ENCODE results near the gene CILP. TPM values are rescaled to one million over a fixed set of nuclear protein-coding genes. Genes with fewer than 3 reads are reported as not detected.

The CILP gene
- total and polyA plus RNA-seq, 2 of the 13 experiments (the other 11 are each of a cell fraction or from before 2014, with no cell fraction given), result 0.03 TPM; not detected in 1

- no peak for TF ChIP-seq SMAD1 (CRISPR knock-in tag; IDR thresholded peaks at IDR 0.05; ENCODE audit: borderline replicate concordance, low read depth)
- no peak for TF ChIP-seq ZNF335 (CRISPR knock-in tag; IDR thresholded peaks at IDR 0.05)
- no peak for TF ChIP-seq ZNF3 (CRISPR knock-in tag; IDR thresholded peaks at IDR 0.05)
- no peak for TF ChIP-seq ZNF30 (CRISPR knock-in tag; IDR thresholded peaks at IDR 0.05)
- no peak for TF ChIP-seq NFE2L1 (CRISPR knock-in tag; IDR thresholded peaks at IDR 0.05; ENCODE audit: borderline replicate concordance)
- no peak for TF ChIP-seq ZSCAN9 (CRISPR knock-in tag; IDR thresholded peaks at IDR 0.05; ENCODE audit: borderline replicate concordance)
- no peak for TF ChIP-seq ZNF784 (CRISPR knock-in tag; IDR thresholded peaks at IDR 0.05; ENCODE audit: borderline replicate concordance)
- TF ChIP-seq, protein P1, sequence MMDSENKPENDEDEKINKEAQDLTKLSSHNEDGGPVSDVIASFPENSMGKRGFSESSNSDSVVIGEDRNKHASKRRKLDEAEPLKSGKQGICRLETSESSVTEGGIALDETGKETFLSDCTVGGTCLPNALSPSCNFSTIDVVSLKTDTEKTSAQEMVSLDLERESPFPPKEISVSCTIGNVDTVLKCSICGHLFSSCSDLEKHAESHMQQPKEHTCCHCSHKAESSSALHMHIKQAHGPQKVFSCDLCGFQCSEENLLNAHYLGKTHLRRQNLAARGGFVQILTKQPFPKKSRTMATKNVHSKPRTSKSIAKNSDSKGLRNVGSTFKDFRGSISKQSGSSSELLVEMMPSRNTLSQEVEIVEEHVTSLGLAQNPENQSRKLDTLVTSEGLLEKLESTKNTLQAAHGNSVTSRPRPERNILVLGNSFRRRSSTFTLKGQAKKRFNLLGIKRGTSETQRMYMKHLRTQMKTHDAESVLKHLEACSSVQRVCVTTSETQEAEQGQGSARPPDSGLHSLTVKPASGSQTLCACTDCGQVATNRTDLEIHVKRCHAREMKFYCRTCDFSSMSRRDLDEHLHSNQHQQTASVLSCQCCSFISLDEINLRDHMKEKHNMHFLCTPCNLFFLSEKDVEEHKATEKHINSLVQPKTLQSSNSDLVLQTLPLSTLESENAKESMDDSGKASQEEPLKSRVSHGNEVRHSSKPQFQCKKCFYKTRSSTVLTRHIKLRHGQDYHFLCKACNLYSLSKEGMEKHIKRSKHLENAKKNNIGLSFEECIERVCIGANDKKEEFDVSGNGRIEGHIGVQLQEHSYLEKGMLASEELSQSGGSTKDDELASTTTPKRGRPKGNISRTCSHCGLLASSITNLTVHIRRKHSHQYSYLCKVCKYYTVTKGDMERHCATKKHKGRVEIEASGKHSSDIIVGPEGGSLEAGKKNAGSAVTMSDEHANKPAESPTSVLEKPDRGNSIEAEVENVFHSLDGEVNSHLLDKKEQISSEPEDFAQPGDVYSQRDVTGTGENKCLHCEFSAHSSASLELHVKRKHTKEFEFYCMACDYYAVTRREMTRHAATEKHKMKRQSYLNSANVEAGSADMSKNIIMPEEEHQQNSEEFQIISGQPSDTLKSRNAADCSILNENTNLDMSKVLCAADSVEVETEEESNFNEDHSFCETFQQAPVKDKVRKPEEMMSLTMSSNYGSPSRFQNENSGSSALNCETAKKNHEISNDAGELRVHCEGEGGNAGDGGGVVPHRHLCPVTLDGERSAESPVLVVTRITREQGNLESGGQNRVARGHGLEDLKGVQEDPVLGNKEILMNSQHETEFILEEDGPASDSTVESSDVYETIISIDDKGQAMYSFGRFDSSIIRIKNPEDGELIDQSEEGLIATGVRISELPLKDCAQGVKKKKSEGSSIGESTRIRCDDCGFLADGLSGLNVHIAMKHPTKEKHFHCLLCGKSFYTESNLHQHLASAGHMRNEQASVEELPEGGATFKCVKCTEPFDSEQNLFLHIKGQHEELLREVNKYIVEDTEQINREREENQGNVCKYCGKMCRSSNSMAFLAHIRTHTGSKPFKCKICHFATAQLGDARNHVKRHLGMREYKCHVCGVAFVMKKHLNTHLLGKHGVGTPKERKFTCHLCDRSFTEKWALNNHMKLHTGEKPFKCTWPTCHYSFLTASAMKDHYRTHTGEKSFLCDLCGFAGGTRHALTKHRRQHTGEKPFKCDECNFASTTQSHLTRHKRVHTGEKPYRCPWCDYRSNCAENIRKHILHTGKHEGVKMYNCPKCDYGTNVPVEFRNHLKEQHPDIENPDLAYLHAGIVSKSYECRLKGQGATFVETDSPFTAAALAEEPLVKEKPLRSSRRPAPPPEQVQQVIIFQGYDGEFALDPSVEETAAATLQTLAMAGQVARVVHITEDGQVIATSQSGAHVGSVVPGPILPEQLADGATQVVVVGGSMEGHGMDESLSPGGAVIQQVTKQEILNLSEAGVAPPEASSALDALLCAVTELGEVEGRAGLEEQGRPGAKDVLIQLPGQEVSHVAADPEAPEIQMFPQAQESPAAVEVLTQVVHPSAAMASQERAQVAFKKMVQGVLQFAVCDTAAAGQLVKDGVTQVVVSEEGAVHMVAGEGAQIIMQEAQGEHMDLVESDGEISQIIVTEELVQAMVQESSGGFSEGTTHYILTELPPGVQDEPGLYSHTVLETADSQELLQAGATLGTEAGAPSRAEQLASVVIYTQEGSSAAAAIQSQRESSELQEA (CRISPR knock-in tag; IDR thresholded peaks at IDR 0.05; ENCODE audit: not compliant biosample characterization), result no peak
- TF ChIP-seq TFDP1 (CRISPR knock-in tag; IDR thresholded peaks at IDR 0.05; ENCODE audit: borderline replicate concordance), result no peak
- no peak for TF ChIP-seq RORA (CRISPR knock-in tag; IDR thresholded peaks at IDR 0.05)
- no peak for TF ChIP-seq GATA4 (IDR thresholded peaks at IDR 0.05; ENCODE audit: borderline replicate concordance, low read depth)
- TF ChIP-seq ATM (IDR thresholded peaks at IDR 0.05; ENCODE audit: borderline replicate concordance), result no peak
- TF ChIP-seq JDP2 (CRISPR knock-in tag; IDR thresholded peaks at IDR 0.05; ENCODE audit: borderline replicate concordance), result no peak
- no peak for TF ChIP-seq PREB (CRISPR knock-in tag; IDR thresholded peaks at IDR 0.05)
- no peak for TF ChIP-seq FOXA1 (IDR thresholded peaks at IDR 0.05)
- no peak for TF ChIP-seq FOXA1 (CRISPR knock-in tag; IDR thresholded peaks at IDR 0.05)
- Histone ChIP-seq H3K79me2 (ENCODE audit: insufficient read depth, low read length) (no peaks in the 10 kb centered on the region), H4K20me1 (ENCODE audit: insufficient read depth, low read length) (no peaks in the 10 kb centered on the region), H3K9ac (ENCODE audit: insufficient read depth, low read depth, low read length) (no peak overlapping the region), H2AFZ (ENCODE audit: low read length) (no peak overlapping the region), H3K9me3 (ENCODE audit: low read length) (no peaks in the 10 kb centered on the region), H3K36me3 (replicated peaks in 1 of 2; ENCODE audit: control insufficient read depth in 1 of 2, insufficient read depth in 2 of 2, low read length in 2 of 2) (no peaks in the 10 kb centered on the region), H3K4me1 (ENCODE audit: insufficient read depth, low read length) (peaks cover 6% of the 10 kb centered on the region; the same call in 1 of the 2 replicates), H3K4me3 (replicated peaks in 1 of 3; ENCODE audit: insufficient read depth in 1 of 3, low read depth in 2 of 3, low read length in 3 of 3) (no peak overlapping the region), H3K27ac (ENCODE audit: extremely low read length, insufficient read depth, low read length) (no peak overlapping the region), H3K27me3 (ENCODE audit: control insufficient read depth in 1 of 2, insufficient read depth in 2 of 2, low read length in 2 of 2) (peaks cover 2 to 3% of the 10 kb centered on the region in 2 experiments; a peak in 3 of 5 replicates), H3K4me2 (ENCODE audit: low read depth, low read length) (no peak overlapping the region)
- intact Hi-C loops (cut with micrococcal nuclease; ENCODE audit: unreplicated experiment), result no loop called here
- ATAC-seq (no peak), DNase-seq (ENCODE audit: low spot score) (no peak), FAIRE-seq (no peak)
- in situ Hi-C loops (cut with HindIII; ENCODE audit: extremely low pct_ligation_motif_present, low pct_unique_long_range_greater_than_20kb), result loop anchor here (5.0 kb wide), 1 partner anchor 75 kb away; no protein-coding TSS in a partner anchor
- ChIA-PET CTCF (ENCODE audit: low intra/inter-chr PET ratio, low total read pairs) (no interaction called here), POLR2A (no interaction called here)
- BruUV-seq (replicated peaks), result no TSS peak
- WGBS (ENCODE audit: low lambda C conversion rate), result 62% methylated on average over 8 of the region's 8 CpGs
Measured at GRCh38 chr15:65197337-65197645, 14.0 kb downstream of the CILP start.
